Effector memory CD4-positive, alpha-beta T cell (primary cell): ENCODE measurements around the gene CDC42EP1.
"Not testable (repeated sequence)": the region's sequence is repeated elsewhere in the genome, so short reads cannot be mapped to it uniquely, and the experiment has no call there.

Experiments
- DNase-seq, 3 donors: peaks; one replicate each; pipeline ENCODE4 v3.0.0-alpha.2; 2020
- H3K27ac ChIP-seq: 2 replicates; pipeline ENCODE4 v1.7.0; 2013; ENCODE audit warnings: mild to moderate bottlenecking, low read length, moderate library complexity; ENCODE audit not compliant: insufficient read depth, poor library complexity, severe bottlenecking
- H3K27me3 ChIP-seq: replicated peaks from 2 replicates; pipeline ENCODE4 v1.7.0; 2013; ENCODE audit warnings: mild to moderate bottlenecking, low read length; ENCODE audit not compliant: insufficient read depth, control insufficient read depth, poor library complexity, severe bottlenecking
- H3K36me3 ChIP-seq: 2 replicates; pipeline ENCODE4 v1.7.0; 2013; ENCODE audit warnings: mild to moderate bottlenecking, low read length, moderate library complexity; ENCODE audit not compliant: control insufficient read depth, insufficient read depth
- H3K4me1 ChIP-seq: 2 replicates; pipeline ENCODE4 v1.7.0; 2013; ENCODE audit warnings: low read length, mild to moderate bottlenecking; ENCODE audit not compliant: control insufficient read depth, insufficient read depth, poor library complexity, severe bottlenecking
- H3K4me3 ChIP-seq: 2 replicates; pipeline ENCODE4 v1.7.0; 2013; ENCODE audit warnings: low read length, low read depth, mild to moderate bottlenecking; ENCODE audit not compliant: insufficient read depth, poor library complexity, severe bottlenecking
- H3K9me3 ChIP-seq: 2 replicates; pipeline ENCODE4 v1.7.0; 2013; ENCODE audit warnings: mild to moderate bottlenecking, low read length, moderate library complexity; ENCODE audit not compliant: control insufficient read depth

The CDC42EP1 gene

DNA sequence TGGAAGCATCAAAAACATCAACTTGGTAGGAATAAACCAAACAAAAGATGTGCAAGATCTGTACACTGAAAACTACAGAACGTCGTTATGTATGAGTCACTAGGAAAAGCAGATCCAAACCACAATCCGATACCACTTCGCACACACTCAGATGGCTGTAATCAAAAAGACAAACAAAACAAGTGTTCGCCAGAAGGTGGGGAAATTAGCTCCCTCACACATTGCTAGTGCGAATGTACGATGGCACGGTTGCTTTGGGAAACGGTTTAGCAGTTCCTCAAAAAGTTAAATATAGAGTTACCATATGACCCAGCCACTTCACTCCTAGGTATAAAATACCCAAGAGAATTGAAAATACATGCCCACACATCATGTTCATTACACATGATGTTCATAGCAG lies 26.3 kb upstream of the CDC42EP1 start:
- no peak overlapping the region for H3K27ac ChIP-seq
- no peak for DNase-seq
- peaks cover 9% of the 10 kb centered on the region for H3K4me1 ChIP-seq
- H3K36me3 ChIP-seq, result no peaks in the 10 kb centered on the region
- no peak overlapping the region for H3K4me3 ChIP-seq
- H3K27me3 ChIP-seq, result no peaks in the 10 kb centered on the region
- H3K9me3 ChIP-seq, result no peaks in the 10 kb centered on the region

DNA sequence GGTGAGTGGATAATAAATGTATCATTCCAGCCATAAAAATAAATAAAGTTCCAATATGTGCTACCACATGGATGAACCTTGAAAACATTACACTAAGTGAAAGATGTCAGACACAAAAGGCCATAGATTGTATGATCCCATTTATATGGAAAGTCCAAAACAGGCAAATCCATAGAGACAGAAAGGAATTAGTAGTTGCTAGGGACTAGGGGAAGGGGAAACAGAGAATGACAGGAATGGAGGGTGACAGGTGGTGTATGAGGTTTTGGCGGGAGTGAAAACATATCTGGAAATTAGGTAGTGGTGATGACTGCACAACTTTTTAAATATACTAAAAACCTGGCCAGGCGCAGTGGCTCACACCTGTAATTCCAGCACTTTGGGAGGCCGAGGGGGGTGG lies 25.8 kb upstream of the CDC42EP1 start:
- Histone ChIP-seq H3K27ac (no peak overlapping the region), H3K4me3 (no peak overlapping the region), H3K9me3 (no peaks in the 10 kb centered on the region), H3K4me1 (peaks cover 14% of the 10 kb centered on the region), H3K27me3 (no peaks in the 10 kb centered on the region), H3K36me3 (no peaks in the 10 kb centered on the region)
- DNase-seq, result no peak

DNA sequence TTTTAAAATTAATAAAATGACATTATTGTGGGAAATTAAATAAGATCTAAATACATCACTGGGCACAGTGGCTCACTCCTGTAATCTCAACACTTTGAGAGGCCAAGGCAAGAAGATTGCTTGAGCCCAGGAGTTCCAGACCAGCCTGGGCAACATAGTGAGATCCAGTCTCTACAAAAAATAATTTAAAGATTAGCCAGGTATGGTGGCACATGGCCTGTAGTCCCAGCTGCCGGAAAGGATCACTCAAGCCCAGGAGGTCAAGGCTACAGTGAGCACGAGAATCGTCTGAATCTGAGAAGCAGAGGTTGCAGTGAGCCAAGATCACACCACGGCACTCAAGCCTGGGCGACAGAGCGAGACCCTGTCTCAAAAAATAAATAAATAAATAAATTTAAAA lies 25.1 kb upstream of the CDC42EP1 start:
- Histone ChIP-seq H3K9me3 (no peaks in the 10 kb centered on the region), H3K27me3 (no peaks in the 10 kb centered on the region), H3K4me1 (peaks cover 12% of the 10 kb centered on the region), H3K36me3 (no peaks in the 10 kb centered on the region), H3K4me3 (no peak overlapping the region), H3K27ac (no peak overlapping the region)
- no peak for DNase-seq

DNA sequence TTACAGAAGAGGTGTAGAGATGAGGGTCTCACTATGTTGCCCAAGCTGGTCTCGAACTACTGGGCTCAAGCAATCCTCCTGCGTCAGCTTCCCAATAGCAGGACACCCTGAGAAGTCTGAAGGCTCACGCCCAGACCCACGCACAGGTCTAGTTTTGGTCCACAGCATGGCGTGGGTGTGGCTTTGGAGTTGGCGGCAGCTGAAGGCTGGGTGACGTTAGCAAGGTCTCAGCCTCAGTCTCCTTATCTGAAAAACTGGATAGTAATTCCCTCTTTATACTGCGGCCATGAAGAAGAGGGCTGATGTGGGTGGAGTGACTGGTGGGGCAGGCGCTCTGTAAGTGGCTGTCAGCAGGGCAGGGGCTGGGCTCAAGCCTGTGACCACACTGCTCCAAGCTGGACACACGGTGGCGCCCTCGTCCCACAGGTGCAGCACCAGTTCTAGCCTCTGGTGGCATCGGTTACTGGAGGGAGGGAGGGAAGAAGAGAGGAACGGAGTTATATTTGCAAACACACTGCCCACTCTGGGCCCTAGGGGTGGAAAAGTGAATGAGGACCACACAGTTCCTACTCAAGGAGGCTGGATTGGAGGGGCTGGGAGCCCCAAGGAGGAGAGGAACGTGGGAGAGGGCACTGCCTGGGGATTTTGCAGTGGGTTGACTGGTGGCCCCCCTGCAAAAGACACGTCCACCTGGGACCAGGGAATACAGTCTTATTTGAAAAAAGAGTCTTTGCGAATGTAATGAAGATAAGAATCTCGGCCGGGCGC lies 21.5 kb upstream of the CDC42EP1 start:
- Histone ChIP-seq H3K36me3 (no peaks in the 10 kb centered on the region), H3K27ac (no peak overlapping the region), H3K4me1 (peaks cover 21% of the 10 kb centered on the region), H3K4me3 (no peak overlapping the region), H3K27me3 (no peaks in the 10 kb centered on the region), H3K9me3 (no peaks in the 10 kb centered on the region)
- peak; percentile 74 to 83 (median 81) for DNase-seq

DNA sequence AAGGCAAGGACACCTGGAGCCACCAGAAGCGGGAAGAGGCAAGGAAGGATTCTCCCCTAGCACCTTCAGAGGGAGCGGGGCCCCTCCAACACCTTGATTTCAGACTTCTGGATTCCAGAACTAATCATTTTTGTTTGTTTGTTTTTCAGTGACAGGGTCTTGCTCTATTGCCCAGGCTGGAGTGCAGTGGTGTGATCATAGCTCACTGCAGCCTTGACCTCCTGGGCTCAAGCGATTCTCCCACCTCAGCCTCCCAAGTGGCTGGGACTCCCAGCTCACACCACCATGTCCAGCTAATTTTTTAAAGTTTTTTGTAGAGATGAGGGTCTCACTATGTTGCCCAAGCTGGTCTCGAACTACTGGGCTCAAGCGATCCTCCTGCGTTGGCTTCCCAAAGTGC lies 20.5 kb upstream of the CDC42EP1 start:
- not testable (repeated sequence) for H3K27ac ChIP-seq, H3K27me3 ChIP-seq, H3K4me3 ChIP-seq, DNase-seq, H3K9me3 ChIP-seq, H3K36me3 ChIP-seq
- H3K4me1 ChIP-seq, result peaks cover 21% of the 10 kb centered on the region

DNA sequence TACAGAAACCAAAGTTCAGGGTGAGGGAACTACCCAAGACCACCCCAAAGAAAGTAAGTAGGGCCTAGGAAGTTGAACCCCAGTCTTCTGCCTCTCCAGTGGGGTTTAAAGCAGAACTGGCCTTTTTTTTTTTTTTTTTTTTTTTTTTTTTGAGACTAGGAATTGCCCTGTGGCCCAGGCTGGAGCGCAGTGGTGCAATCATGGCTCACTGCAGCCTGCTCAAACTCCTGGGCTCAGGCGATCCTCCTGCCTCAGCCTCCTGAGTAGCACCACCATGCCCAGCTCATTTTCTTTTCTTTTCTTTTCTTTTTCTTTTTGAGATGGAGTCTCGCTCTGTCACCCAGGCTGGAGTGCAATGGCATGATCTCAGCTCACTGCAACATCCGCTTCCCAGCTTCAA lies 17.9 kb upstream of the CDC42EP1 start:
- H3K27ac ChIP-seq, result not testable (repeated sequence)
- H3K4me1 ChIP-seq, result peaks cover 31% of the 10 kb centered on the region

DNA sequence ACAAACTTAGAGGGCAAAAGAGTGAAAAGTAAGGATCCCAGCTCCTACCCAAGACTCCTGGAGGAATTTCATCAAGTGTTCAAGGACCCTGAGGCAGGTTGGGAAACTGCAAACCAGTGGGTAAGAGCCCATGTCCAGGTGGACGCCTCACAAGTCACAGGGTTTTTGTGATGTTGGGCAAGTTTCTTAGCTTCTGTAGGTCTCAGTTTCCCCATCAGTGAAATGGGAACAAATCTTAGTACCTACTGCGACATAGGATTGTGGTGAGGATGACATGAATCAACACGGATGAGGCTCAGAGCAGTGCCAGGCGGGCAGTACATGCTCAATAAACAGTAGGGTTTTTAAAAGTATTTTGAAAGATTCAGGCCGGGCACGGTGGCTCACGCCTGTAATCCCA lies 17.3 kb upstream of the CDC42EP1 start:
- H3K27ac ChIP-seq, result no peak overlapping the region
- DNase-seq, result no peak
- peaks cover 31% of the 10 kb centered on the region for H3K4me1 ChIP-seq
- H3K4me3 ChIP-seq, result no peak overlapping the region
- no peaks in the 10 kb centered on the region for H3K36me3 ChIP-seq
- H3K27me3 ChIP-seq, result no peaks in the 10 kb centered on the region
- no peaks in the 10 kb centered on the region for H3K9me3 ChIP-seq

More for the DNA sequence above, 17.9 kb upstream of the CDC42EP1 start:
- DNase-seq, H3K4me3 ChIP-seq, H3K27me3 ChIP-seq, H3K36me3 ChIP-seq, H3K9me3 ChIP-seq: not testable (repeated sequence)

DNA sequence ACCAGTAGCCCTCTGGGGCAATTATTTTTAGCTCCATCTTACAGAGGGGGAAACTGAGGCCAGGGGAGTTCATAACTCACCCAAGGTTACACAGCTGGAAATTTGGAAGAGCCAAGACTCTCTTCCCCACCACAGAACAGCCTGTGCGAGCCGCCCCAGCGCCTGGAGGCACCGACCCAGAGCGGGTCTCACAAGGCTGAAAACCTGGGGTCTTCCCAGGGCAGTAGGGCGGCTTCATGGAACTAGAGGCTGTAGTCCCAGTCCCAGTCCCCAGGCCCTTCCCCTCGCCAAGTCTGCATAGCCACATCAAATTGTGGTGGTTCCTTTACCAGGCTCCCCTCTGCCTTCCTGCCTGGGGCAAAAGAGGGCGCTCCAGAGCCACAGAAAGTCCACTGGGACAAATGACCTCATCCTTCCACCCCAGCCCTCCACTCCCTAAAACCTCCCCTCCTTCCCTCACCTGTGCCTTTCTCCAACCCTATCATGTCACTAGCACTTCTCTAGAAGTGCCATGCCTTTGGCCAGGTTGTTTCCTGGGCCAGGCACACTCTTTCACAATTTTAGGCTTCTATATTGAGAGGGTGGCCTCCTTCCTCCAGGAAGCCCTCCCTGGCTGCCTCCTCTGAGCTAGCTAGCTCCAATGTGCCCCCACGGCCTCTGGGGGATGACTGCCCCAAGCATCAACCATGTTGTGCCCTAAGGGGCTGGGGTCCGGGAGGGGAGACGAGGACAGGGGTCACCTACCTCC lies 15.2 kb upstream of the CDC42EP1 start:
- Histone ChIP-seq H3K9me3 (no peaks in the 10 kb centered on the region), H3K27me3 (no peaks in the 10 kb centered on the region), H3K36me3 (no peaks in the 10 kb centered on the region), H3K4me1 (peaks cover 19% of the 10 kb centered on the region), H3K27ac (no peak overlapping the region), H3K4me3 (no peak overlapping the region)
- DNase-seq, result peak; percentile 14

DNA sequence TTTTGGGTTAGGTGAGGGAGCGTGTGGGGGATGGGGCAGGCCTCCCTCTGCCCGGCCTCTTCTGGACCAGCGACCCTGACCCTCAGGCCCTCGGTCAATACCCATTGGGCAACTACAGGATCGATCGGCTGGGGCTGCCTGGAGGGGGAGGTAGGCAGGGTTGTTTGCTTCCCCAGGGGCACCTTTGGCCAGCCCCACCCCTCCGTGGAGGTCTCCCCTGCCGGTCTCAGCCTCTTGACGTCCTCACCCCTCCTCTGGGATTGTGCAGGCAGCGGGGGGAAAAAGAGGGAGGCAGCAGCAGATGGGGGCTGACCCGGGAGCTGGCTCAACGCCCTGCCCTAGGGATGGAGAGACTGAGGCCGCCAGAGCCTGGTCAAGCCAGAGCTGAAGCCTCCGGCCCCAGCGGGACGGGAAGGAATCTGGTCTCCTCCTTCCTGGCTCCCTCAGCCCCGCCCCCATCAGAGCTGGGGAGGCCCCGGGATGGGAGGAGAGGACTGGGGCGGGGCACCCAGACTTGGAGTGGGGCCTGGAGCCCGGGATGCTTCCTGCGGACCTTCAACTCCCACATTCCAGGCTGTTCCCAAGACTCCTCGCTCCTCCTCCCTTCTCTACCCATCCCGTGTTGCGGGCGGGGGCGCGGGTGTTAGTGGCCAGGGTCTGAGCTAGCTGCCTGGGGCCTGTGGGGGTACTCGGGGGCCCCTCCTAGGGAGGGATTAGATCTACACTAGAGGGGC lies 14.4 kb upstream of the CDC42EP1 start:
- no peak for DNase-seq
- Histone ChIP-seq H3K27me3 (no peaks in the 10 kb centered on the region), H3K27ac (no peak overlapping the region), H3K4me3 (no peak overlapping the region), H3K36me3 (no peaks in the 10 kb centered on the region), H3K4me1 (peaks cover 16% of the 10 kb centered on the region), H3K9me3 (no peaks in the 10 kb centered on the region)
